Amygdala (tissue), 56 donors: Measurements from ENCODE around the gene IFI6.
A peak's percentile ranks its signal among the peaks of the same experiment; 100 is the strongest.
"Not testable (repeated sequence)": the region's sequence is repeated elsewhere in the genome, so short reads cannot be mapped to it uniquely, and the experiment has no call there.

Experiments
- DNase-seq, 56 donors: peaks; one replicate each; lab custom pipeline; 2025; lab: John Stamatoyannopoulos, UW

IFI6 gene

DNA sequence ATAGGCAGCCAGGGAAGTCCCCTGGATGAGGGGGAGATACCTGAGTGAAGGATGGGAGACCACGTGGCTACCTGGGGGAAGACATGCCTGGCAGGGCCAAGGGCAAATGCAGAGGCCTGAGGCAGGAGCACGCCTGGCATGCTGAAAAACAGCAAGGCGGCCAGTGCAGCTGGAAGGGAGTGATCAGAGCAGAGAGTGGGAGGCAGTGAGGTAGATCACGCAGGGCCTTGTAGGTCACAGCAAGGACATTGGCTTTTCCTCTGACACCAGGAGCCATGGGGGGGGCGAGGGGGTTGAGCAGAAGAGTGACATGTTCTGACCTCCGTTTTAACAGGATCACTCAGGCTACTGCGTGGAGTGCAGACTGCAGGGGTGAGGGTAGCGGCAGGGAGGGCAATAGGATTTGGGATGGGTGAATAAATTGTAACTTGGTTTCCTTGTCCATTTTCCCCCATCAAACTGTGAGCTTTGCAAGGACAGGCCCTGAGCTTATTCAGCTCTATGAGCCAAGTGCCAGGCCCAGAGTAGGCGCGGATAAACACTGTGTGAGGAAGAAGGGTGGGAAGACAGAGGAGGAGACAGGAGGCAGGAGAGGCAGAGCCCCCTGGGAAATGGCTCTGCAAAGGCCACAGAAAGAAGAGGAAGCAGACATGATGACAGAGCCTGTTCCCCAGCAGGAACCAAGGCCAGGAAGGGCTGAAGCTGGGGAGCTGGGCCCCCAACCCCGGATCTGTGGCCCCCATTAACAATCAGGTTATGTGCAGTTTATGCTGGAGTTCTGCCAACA, 16.6 kb downstream of the IFI6 start:
- DNase-seq: no peak

DNA sequence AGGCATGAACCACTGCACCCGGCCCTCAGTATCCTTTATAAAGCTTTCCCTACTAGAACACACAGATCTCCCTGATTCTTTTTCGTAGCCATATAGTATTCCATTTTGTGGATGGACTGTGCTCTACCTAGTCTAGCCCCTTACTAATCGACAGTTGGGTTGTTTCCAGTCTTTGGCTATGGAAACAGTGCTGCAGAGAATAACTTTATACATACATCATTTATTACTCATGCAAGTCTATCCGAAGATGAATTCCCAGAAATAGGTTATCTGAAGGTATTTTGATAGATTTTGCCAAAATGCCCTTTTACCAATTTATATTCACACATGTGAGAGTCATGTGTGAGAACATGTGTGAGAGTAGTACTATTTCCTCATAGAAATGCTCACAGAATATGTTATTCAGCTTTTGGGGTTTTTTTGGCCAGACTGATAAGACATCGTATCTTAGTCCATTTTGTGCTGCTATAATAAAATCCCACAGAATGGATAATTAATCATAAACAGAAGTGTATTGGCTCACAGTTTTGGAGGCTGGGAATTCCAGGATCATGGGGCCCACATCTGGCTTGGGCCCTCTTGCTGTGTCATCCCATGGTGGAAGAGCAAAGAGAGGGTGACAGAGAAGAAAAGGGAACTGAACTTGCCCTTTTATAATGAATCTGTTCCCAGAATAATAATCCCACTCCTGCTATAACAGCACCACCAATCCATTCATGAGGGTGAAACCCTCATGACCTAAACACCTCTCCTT, 19.7 kb downstream of the IFI6 start:
- DNase-seq: no peak

DNA sequence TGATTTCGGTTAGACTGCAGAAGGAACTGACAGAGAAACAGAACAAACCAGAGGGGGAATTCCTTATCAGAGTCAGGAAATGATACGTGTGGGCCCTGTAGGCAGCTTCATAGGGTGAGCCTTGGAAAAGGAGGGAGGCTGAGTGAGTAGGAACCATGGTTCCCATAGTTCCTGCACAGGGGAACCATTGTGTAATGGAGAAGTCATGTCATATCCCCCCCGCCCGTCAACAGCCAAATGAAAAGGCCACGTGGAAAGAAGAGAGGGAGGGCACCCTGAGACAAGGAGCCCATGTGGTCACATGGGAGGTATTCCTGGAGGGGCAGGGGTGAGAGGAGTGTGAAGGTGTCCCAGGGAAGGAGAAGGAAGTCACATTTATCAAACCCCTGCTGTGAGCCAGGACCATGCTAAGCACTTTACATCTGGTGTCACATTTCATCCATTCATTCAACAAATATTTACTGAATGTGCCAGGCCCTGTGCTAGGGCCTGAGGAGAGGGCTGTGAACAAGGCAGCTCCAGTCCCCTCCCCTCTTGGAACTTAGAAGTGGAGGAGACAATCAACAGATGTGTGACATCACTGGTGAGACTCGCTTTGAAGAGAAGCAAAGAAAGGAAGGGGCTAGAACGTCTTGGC, 21.3 kb downstream of the IFI6 start:
- peak in 2 of 56 donors; percentile 8 to 46 for DNase-seq

DNA sequence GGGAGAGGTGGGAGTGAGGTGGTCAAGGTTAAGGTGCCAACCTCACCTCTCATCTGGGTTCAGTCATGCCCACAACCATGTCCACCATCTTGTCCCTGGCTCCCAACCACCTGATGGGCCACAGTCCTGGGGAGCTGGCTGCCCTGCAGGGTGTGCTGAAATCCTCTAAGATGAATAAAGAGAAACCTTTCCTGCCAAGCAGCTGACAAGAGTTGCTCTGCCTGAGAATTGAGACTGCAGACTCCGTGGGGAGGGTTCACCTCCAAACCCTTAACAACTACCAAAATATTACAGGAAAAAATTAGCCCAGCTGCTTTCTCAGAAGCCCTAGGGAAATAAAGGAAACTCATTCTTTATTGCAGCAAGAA, 21.8 kb downstream of the IFI6 start:
- no peak for DNase-seq

DNA sequence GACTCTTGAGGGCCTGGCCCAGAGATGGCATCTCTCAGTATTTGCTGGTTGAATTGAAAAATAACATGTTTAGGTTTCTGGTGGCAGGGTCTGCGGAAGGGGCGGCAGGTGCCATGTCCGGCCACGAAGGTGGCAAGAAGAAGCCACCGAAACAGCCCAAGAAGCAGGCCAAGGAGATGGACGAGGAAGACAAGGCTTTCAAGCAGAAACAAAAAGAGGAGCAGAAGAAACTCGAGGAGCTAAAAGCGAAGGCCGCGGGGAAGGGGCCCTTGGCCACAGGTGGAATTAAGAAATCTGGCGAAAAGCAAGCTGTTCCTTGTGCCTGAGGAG, 22.7 kb downstream of the IFI6 start:
- DNase-seq: no peak

DNA sequence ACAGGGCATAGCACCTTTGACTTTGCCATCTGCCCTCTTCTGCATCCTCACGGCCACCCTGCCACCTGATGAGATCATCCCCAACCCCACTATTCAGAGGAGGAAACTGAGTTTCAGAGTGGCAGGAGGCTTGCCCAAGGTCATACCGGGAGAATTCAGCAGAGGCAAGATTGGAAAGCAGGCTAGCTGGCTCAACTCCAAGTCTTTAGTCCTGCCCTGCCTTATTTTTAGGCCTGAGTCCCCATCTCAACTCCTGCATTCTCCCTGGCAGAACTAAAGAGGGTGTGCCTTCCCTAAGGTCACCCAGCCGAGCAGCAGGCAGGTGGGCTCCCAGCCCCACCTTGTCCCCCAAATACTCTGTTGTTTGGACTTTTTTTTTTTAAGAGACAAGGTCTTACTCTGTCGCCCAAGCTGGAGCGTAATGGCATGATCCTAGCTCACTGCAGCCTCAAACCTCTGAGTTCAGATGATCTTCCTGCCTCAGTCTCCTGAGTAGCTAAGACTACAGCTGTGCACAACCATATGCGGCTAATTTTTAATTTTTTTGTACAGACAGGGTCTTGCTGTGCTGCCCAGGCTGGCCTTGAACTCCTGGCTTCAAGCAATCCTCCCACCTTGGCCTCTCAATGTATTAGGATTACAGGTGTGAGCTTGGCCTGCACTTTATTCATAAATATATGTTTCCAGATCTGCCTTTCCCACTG, 23.2 kb downstream of the IFI6 start:
- no peak for DNase-seq

DNA sequence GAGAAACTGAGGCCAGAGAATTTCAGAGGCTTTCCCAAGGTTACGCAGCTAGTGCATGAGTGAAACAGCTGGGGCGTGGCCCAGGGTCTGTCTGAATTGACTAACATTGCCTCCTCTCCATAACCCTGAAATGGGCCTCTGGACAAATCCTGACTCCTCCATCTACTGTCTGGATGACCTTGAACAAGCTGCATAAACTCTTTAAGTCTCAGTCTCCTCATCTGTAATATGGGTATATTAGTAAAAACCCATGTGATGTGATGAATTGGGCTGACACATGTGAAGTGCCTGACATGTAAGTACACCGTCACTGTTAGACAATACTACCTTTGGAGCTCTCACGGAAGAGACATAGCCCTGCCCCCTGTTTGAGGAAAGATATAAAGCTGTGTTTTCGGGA, 24.7 kb downstream of the IFI6 start:
- DNase-seq: no peak

DNA sequence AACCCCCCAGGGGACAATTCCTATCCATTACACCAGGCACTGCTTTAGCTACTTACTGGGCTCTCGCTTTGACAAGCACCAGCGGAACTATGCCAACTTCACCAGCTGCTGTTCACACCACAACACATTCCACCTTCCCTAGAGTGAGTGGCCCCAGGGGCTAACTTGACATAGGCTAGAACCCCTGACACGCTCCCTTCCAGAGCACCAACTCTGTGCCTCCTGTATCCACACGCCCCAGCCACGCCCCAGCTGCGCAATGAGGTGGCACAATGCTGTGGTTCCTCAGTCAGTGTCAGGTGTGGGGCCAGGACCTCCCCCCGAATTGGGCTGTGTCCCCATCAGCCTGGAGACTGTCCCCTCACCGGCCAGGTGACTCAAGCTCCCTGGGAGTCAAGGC, 25.3 kb downstream of the IFI6 start:
- DNase-seq: no peak

DNA sequence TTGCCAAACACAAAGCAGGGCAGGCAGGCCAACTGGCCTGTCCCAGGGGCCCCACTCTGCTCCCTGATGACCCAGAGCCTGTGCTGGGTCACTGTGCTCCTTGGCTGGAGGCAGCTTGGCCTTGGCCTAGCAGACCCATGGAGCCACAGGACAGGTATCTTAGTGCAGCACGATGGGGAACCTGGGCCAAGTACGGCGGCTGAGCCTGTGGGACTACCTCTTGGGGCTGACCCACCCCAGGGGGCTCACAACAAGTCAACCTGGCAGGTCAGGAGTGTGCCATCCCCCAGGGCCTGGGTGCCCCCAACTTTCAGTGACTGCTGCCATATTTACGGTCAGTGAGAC, 26.9 kb downstream of the IFI6 start:
- DNase-seq: no peak

DNA sequence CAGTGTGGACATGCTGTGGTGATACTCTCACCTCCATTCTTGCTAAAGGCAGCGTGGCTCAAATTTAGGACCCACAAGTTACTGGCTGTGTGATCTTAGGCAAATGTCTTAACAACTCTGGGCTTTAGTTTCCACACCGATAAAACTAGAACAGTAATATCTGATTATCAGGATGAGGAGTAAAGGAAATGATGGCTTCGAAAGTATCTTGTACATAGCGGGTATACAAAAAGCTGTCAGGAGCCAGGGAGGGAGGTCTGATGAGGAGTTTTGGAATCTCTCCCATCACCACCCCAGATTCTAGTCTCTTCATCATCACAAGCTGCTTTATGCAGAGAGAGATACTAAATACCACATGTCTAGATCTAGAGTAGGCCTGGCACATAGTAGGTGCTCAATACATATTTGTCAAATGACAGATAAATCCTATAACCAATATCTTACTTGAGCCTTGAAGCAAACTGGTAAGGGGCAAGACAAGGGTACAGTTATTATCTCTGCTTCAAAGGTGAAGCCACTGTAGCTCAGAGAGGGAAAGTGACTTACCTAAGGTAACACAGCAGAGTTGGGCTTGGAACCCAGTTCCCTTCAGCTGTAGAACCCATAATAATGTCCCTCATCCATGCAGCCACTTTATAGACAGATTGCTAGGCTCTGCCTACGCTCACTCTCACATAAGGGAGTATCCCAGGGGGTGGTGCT, 27.5 kb downstream of the IFI6 start:
- DNase-seq: no peak

DNA sequence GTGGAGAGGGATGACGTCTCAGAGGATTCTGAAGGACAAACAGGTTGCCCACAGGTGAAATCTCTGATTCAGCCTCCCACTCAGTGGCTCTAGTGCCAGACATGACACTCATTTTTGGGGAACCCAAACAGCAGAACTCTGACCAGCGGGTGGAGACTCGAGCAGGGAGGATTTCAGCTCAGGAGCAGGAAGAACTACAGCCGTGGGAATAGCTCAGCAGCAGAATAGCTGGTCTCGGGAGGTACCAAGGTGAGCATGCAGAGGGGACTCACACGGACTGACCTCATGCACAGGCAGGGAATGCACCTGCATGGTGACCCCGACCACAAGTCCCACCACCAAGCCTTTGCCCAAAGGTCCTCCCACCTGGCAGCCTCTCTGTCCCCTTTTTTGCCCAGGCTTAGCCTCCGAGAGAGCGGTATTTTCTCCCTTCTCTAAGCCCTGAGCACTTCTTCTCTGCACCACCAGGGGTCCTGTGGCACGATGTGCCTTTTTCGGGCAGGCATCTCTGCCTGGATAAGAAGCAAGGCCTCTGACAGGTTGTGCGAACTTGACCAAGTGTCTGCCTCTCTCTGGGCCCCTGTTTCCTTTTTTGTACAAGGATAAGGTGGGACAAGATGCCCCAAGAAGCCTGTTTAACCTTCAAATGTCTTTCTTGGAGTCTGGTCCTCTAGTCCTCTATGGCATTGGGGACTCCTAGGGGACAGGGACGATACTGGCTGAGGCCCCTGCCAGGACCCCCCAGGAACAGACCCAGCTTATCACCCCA, 28.2 kb downstream of the IFI6 start:
- peak in 3 of 56 donors; percentile 9 to 18 (median 13) for DNase-seq

DNA sequence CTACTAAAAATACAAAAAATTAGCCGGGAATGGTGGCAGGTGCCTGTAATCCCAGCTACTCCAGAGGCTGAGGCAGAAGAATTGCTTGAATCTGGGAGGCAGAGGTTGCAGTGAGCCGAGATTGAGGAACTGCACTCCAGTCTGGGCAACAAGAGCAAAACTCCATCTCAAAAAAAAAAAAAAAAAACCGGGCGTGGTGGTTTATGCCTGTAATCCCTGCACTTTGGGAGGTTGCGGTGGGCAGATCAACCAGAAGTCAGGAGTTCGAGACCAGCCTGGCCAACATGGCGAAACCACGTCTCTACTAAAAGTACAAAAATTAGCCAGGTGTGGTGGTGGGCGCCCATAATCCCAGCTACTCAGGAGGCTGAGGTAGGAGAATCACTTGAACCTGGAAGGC, 31.5 kb downstream of the IFI6 start:
- DNase-seq: not testable (repeated sequence)

DNA sequence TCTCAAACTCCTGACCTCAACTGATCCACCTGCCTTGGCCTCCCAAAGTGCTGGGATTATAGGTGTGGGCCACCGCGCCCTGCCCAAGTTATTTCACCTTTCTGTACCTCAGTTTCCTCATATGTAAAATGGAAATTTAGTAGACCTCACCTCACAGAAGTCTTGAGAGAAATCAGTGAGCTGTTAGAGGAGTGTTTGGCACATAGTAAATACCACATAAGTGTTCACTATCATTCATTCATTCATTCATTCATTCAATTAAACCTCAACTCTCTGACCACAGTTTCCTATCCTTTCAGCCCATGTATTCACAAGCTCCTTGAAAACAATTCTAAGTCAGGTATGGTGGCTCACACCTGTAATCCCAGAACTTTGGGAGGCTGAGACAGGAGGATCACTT, 33.2 kb downstream of the IFI6 start:
- no peak for DNase-seq

DNA sequence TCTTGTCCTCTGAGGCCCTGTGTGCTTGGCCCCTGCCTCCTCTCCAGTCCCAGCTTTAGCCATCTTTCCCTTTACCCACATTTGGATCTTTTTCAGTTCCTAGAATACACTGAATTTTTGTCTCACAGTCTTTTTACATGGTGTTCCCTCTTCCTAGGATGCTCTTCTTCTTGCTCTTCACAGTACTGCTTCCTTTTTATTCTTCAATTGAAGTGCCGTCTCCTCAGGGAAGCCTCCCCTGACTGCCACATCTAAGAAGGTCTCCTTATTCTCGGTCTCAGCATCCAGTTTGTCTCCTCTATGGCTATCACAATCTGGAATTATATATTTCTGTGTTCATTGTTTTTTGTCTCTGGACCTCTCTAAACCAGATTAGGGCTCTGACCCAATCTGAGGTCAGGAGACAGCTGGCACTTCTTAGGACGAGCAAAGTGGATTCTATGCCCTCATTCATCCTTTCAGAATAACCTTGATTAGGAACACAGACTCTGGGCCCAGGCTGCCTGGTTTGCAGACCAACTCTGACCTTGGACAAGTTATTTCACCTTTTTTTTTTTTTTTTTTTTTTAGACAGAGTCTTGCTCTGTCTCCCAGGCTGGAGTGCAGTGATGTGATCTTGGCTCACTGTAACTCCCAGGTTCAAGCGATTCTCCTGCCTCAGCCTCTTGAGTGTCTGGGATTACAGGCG, 33.8 kb downstream of the IFI6 start:
- no peak for DNase-seq

DNA sequence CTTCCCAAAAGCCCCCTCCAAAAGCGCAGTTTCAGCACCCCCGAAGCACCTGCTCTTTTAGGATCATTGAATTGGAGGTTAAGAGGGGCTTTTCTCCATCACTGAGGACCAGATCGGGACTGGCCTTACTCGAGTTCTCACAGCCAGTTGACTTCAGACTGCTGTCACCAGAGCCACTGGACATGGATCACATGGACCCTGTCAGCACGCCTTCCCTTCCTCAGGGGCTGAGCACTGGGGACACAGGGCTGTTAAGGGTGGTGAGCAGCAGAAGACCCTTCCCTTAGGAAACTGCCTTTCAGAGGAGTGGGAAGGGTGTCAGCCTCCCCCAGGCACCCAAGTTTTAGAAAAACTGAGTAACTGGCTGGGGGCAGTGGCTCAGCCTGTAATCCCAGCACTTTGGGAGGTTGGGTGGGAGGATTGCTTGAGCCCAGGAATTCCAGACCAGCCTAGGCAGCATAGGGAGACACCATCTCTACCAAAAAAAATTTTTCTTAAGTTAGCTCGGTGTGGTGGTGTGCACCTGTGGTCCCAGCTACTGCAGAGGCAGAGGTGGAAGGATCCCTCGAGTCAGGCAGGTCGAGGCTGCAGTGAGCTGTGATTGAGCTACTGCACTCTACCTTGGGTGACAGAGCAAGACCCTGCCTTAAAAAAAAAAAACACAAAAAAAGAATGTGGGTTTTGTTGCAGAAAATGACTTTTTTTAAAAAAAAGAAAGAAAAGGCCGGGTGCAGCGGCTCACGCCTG, 36.4 kb downstream of the IFI6 start:
- no peak for DNase-seq

DNA sequence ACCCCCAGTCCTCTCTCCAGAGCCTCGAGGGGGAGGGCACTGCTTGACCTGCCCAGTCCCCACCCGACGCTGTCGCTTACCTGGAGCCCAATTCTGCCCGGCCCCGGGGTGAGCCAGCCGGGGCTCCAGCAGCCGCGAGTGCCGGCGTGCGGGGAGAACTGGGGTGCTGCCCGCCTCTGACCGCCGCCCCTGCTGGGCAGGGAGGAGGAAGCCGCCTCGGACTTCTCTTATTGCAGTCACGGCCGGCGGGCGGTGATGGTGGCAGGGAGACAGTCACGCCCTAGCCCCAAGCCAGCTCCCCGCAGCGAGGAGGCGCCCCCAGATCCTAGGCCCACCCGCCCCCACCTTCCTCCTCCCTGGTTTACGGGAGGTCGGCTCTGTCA, 37.0 kb downstream of the IFI6 start, which contains the start of gene FGR:
FGR (minus strand) TSS at position 201 of the 383 bp plus-strand sequence. CDS start 11,269 bp downstream, outside the sequence.
- DNase-seq: no peak

DNA sequence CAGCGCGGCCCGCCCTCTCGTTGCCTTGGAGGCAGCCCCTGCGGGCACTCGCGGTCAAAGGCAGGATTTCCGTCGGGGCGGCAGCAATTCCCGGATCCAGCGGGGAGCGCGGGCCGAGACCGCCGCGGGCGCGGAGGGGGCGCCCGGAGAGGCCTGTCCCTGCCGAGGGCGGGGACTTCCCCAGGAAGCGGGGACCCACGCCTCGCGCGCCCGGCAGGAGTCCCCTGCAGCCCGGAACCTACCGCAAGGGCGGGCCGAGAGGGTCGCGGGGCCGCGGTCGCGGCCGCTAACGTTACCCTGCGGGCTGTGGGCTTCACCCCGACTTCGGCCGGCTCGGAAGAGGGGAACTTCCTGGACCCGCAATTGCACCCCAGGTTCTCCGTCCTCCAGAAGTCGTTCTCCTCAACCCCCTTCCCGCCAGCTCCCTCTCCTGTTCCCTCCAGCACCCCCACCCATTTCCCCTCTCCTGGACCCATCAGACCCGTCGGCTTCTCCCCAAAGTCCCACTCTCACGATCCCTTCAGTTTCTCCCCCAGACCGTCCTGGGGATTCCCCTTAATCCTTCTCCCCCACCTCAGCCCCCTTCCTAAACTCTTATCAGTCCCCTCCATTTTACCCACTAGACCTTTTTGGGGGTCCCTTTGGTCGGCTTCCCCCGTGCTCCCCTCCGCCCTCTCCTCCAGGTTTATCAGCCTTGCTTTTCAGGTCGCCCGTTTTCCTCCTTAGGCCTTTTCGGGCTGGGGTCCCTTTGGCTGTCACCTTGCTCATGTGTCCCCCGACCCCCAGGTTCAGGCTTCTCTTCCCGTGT, 37.6 kb downstream of the IFI6 start:
- no peak for DNase-seq
